Endodermal cell (in vitro differentiated cells): ENCODE data around the gene BCL11B. TPM values are rescaled to one million over a fixed set of nuclear protein-coding genes. Genes with fewer than 3 reads are reported as not detected.

Experiments
- DNase-seq: peaks from one replicate; pipeline ENCODE4 v3.0.0-alpha.2; 2017
- H3K27ac ChIP-seq: 2 replicates; pipeline ENCODE4 v1.5.1; 2013; ENCODE audit warnings: mild to moderate bottlenecking, low read depth, low read length, moderate library complexity
- H3K27me3 ChIP-seq: 2 replicates; pipeline ENCODE4 v1.6.1; 2013; ENCODE audit warnings: mild to moderate bottlenecking, low read length, moderate library complexity; ENCODE audit not compliant: insufficient read depth, control insufficient read depth, poor library complexity, severe bottlenecking
- H3K36me3 ChIP-seq: 2 replicates; pipeline ENCODE4 v1.7.0; 2013; ENCODE audit warnings: mild to moderate bottlenecking, low read length, moderate library complexity; ENCODE audit not compliant: control insufficient read depth, insufficient read depth
- H3K4me1 ChIP-seq: one replicate; pipeline ENCODE4 v1.7.0; 2013; ENCODE audit warnings: low read length; ENCODE audit not compliant: control insufficient read depth, insufficient read depth
- H3K4me3 ChIP-seq: 2 replicates; pipeline ENCODE4 v1.5.1; 2013; ENCODE audit warnings: mild to moderate bottlenecking, low read length, moderate library complexity
- H3K9ac ChIP-seq: 2 replicates; pipeline ENCODE4 v1.6.1; 2013; ENCODE audit warnings: mild to moderate bottlenecking, low read length, moderate library complexity; ENCODE audit not compliant: poor library complexity, severe bottlenecking; ENCODE audit errors: extremely low read depth
- H3K9me3 ChIP-seq: 2 replicates; pipeline ENCODE4 v1.6.1; 2013; ENCODE audit warnings: mild to moderate bottlenecking, low read length, moderate library complexity; ENCODE audit not compliant: control insufficient read depth
- H3K27ac Mint-ChIP-seq: 2 replicates; pipeline ENCODE4 v1.8.0; 2020; ENCODE audit warnings: mixed read lengths
- H3K27me3 Mint-ChIP-seq: 2 replicates; pipeline ENCODE4 v1.8.0; 2021; ENCODE audit warnings: mild to moderate bottlenecking, mixed read lengths; ENCODE audit not compliant: insufficient read depth
- H3K36me3 Mint-ChIP-seq: 2 replicates; pipeline ENCODE4 v1.8.0; 2020; ENCODE audit warnings: low read depth, mixed read lengths
- H3K4me1 Mint-ChIP-seq: 2 replicates; pipeline ENCODE4 v1.8.0; 2020; ENCODE audit warnings: mixed read lengths
- H3K4me3 Mint-ChIP-seq: 2 replicates; pipeline ENCODE4 v1.8.0; 2020; ENCODE audit warnings: mild to moderate bottlenecking, moderate library complexity, mixed read lengths
- H3K9me3 Mint-ChIP-seq: 2 replicates; pipeline ENCODE4 v1.8.0; 2020; ENCODE audit warnings: mild to moderate bottlenecking, mixed read lengths
- WGBS, 2 experiments: methylation state at CpG; one replicate each; pipeline versions ENCODE4 v1.1.5 to v1.1.7; 2013; ENCODE audit warnings: missing lambda C conversion rate in 2 of 2, mixed read lengths in 1 of 2; ENCODE audit not compliant: insufficient coverage in 1 of 2, insufficient read length in 1 of 2; 5-methylcytosine and 5-hydroxymethylcytosine counted together
- total RNA-seq, 2 donors: library from RNA; stranded (reverse); fragmentation: NEBNext Ultra II Directional in 1 of 2; extraction: Animal tissue kit (Norgen Biotek cat#: 25700) in 1 of 2; gene quantifications; 2 replicates in 1 of 2; 3 replicates in 1 of 2; pipeline ENCODE4 v1.2.1, GENCODE V29; 2021
- TF ChIP-seq, protein P1 (sequence below): fragments of 200-600 bp; sonication (generic); conservative IDR thresholded peaks from 2 replicates; pipeline ENCODE4 v1.5.0; 2021; ENCODE audit warnings: antibody characterized with exemption, mild to moderate bottlenecking

The BCL11B gene
- total RNA-seq, 2 donors from 2014 or later: 5.7 to 6.0 TPM

DNA sequence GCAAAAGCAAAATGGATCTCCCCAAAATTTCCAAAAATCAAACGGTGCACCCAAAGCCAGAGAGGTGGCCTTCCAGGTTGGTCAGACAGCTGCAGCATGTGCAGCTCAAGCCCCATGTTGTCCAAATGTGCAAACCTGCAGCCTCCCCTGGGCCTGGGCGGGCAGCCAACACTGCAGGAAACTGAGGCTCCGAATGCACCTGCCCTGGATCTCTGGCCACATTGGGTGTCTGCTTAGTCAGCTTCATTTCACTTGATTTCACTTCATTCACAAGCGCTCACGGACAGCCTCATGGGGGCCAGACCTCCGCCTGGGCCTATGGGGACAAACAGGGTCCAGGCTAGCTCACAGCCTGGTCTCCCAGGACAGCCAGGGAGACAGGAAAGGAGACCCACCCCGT is 59.8 kb downstream of the BCL11B start:
- no peak overlapping the region for H3K4me3 Mint-ChIP-seq
- TF ChIP-seq, protein P1, sequence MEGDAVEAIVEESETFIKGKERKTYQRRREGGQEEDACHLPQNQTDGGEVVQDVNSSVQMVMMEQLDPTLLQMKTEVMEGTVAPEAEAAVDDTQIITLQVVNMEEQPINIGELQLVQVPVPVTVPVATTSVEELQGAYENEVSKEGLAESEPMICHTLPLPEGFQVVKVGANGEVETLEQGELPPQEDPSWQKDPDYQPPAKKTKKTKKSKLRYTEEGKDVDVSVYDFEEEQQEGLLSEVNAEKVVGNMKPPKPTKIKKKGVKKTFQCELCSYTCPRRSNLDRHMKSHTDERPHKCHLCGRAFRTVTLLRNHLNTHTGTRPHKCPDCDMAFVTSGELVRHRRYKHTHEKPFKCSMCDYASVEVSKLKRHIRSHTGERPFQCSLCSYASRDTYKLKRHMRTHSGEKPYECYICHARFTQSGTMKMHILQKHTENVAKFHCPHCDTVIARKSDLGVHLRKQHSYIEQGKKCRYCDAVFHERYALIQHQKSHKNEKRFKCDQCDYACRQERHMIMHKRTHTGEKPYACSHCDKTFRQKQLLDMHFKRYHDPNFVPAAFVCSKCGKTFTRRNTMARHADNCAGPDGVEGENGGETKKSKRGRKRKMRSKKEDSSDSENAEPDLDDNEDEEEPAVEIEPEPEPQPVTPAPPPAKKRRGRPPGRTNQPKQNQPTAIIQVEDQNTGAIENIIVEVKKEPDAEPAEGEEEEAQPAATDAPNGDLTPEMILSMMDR: no peak
- no peak overlapping the region for H3K27ac Mint-ChIP-seq
- H3K9me3 ChIP-seq: no peaks in the 10 kb centered on the region
- H3K27ac ChIP-seq: no peak overlapping the region
- H3K9me3 Mint-ChIP-seq: no peaks in the 10 kb centered on the region
- no peaks in the 10 kb centered on the region for H3K36me3 ChIP-seq
- no peaks in the 10 kb centered on the region for H3K4me1 ChIP-seq
- 94 to 96% methylated on average over 3 to 7 of the region's 7 CpGs for WGBS, 2 experiments
- H3K36me3 Mint-ChIP-seq: no peaks in the 10 kb centered on the region
- no peak for DNase-seq
- no peaks in the 10 kb centered on the region for H3K27me3 ChIP-seq
- H3K9ac ChIP-seq: no peak overlapping the region
- no peaks in the 10 kb centered on the region for H3K27me3 Mint-ChIP-seq
- H3K4me1 Mint-ChIP-seq: peaks cover 10% of the 10 kb centered on the region
- no peak overlapping the region for H3K4me3 ChIP-seq

DNA sequence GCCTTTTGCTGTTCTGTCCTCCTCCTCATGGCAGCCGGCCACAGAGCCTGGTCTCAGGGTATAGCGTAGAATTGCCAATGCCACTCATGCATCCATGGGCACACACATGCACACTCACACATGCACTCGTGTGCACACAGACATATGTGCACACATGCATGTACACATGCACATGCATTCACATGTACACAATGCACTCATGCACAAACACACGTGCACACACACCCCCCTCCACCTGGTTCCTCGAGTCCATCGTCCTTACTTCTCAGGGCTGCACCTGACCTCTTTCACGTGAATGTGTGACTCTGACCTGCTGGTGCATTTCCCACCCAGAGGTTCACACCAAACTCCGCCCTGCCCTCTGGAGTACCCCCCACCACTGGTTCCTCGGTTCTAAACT is 60.6 kb downstream of the BCL11B start:
- Mint-ChIP-seq H3K4me1 (peaks cover 10% of the 10 kb centered on the region), H3K27ac (no peak overlapping the region), H3K9me3 (no peaks in the 10 kb centered on the region), H3K27me3 (no peaks in the 10 kb centered on the region), H3K36me3 (no peaks in the 10 kb centered on the region), H3K4me3 (no peak overlapping the region)
- WGBS, 2 experiments: 94% methylated on average over 4 to 9 of the region's 9 CpGs
- Histone ChIP-seq H3K4me1 (no peaks in the 10 kb centered on the region), H3K9me3 (no peaks in the 10 kb centered on the region), H3K9ac (no peak overlapping the region), H3K27me3 (no peaks in the 10 kb centered on the region), H3K36me3 (no peaks in the 10 kb centered on the region), H3K4me3 (no peak overlapping the region), H3K27ac (no peak overlapping the region)
- no peak for DNase-seq
- TF ChIP-seq, protein P1: no peak

DNA sequence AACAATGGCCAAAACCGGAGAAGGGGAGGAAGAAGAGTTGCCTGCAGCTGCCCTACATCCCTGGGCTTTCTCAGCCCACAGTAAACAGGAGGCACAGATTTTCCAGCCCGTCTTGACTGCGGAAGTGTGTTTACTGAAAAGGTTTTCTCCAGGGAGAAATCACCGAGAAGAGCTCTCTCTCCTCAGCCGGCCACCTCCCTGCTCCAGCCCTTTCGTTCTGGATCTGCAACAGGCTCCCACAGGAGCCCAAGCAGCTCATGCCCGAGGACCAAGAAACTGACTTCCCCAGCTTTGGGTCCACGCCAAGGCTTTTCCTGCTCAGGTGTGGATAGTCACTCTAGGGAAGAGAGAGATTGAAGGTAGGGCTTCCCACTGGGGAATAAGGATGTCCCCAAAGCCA is 61.7 kb downstream of the BCL11B start:
- Mint-ChIP-seq H3K27ac (no peak overlapping the region), H3K4me3 (no peak overlapping the region), H3K9me3 (no peaks in the 10 kb centered on the region), H3K4me1 (peaks cover 10% of the 10 kb centered on the region), H3K27me3 (no peaks in the 10 kb centered on the region), H3K36me3 (peaks cover 6% of the 10 kb centered on the region)
- no peak for DNase-seq
- Histone ChIP-seq H3K36me3 (no peaks in the 10 kb centered on the region), H3K27me3 (no peaks in the 10 kb centered on the region), H3K4me1 (no peaks in the 10 kb centered on the region), H3K9ac (no peak overlapping the region), H3K4me3 (no peak overlapping the region), H3K27ac (no peak overlapping the region), H3K9me3 (no peaks in the 10 kb centered on the region)
- TF ChIP-seq, protein P1: no peak
- 94 to 96% methylated on average over 5 to 8 of the region's 8 CpGs for WGBS, 2 experiments
